PFSK-1 (cell line): ENCODE results near the gene NDUFB6.

ENCODE experiments used
- FOXP2 ChIP-seq: optimal IDR thresholded peaks from 2 replicates; pipeline ENCODE3; 2011; ENCODE audit warnings: borderline replicate concordance, control low read depth, inconsistent platforms; ENCODE audit not compliant: insufficient read depth; ENCODE audit errors: extremely low read length, extremely low read depth
- POLR2AphosphoS5 ChIP-seq: IDR thresholded peaks from 2 replicates; pipeline ENCODE4 v1.6.1; 2012; ENCODE audit warnings: low read depth, mild to moderate bottlenecking, control low read depth, low read length, moderate library complexity
- SIN3A ChIP-seq: IDR thresholded peaks from 2 replicates; pipeline ENCODE4 v1.6.1; 2012; ENCODE audit warnings: mild to moderate bottlenecking, low read length, moderate library complexity, borderline replicate concordance; ENCODE audit not compliant: insufficient read depth
- TAF1 ChIP-seq: IDR thresholded peaks from 2 replicates; pipeline ENCODE4 v1.6.1; 2012; ENCODE audit warnings: low read length, control low read depth, borderline replicate concordance; ENCODE audit not compliant: insufficient read depth
- TF ChIP-seq, protein P1 (sequence below), 2 experiments: IDR thresholded peaks; 2 replicates each; pipeline versions ENCODE4 v1.6.1 to v1.8.0; 2011 to 2012; ENCODE audit warnings: low read depth in 2 of 2, low read length in 2 of 2, control low read depth in 1 of 2, inconsistent platforms in 1 of 2, mild to moderate bottlenecking in 1 of 2, moderate library complexity in 1 of 2; ENCODE audit not compliant: insufficient read depth in 1 of 2

NDUFB6 gene

DNA sequence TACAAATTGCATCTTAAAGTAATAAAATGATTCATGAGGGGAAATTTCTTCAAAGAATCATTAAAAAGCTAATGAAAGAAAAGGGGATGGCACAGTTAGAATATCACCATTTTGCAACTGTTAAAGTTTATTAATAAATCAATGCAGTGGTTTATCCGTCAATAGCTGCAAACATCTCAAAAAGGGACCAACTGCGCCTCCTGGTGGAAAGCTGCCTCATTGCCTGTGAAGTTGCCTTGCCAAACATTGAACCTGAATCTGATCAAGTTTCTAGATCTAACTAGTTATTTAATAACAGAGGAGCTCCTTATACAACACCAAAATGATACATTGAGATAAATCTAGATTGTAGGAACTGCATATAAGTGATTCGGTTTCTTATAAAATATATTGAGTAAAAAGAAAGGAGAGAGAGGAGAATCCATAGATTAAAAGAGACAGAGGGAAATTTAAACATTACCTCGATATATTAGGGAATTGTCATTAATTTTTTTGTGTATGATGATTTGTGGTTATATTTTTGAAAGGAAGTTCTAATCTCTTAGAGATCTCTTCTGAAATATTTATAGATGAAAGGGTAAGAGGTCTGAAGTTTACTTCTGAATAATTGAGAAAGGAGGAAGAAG is 6.9 kb upstream of the NDUFB6 start:
- no peak for TF ChIP-seq POLR2AphosphoS5
- TF ChIP-seq, protein P1, sequence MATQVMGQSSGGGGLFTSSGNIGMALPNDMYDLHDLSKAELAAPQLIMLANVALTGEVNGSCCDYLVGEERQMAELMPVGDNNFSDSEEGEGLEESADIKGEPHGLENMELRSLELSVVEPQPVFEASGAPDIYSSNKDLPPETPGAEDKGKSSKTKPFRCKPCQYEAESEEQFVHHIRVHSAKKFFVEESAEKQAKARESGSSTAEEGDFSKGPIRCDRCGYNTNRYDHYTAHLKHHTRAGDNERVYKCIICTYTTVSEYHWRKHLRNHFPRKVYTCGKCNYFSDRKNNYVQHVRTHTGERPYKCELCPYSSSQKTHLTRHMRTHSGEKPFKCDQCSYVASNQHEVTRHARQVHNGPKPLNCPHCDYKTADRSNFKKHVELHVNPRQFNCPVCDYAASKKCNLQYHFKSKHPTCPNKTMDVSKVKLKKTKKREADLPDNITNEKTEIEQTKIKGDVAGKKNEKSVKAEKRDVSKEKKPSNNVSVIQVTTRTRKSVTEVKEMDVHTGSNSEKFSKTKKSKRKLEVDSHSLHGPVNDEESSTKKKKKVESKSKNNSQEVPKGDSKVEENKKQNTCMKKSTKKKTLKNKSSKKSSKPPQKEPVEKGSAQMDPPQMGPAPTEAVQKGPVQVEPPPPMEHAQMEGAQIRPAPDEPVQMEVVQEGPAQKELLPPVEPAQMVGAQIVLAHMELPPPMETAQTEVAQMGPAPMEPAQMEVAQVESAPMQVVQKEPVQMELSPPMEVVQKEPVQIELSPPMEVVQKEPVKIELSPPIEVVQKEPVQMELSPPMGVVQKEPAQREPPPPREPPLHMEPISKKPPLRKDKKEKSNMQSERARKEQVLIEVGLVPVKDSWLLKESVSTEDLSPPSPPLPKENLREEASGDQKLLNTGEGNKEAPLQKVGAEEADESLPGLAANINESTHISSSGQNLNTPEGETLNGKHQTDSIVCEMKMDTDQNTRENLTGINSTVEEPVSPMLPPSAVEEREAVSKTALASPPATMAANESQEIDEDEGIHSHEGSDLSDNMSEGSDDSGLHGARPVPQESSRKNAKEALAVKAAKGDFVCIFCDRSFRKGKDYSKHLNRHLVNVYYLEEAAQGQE (IDR thresholded peaks at IDR 0.05; ENCODE audit: insufficient read depth in 1 of 2, low read depth in 2 of 2, low read length in 2 of 2): no peak
- TF ChIP-seq SIN3A: no peak
- TF ChIP-seq TAF1: no peak
- TF ChIP-seq FOXP2: no peak

DNA sequence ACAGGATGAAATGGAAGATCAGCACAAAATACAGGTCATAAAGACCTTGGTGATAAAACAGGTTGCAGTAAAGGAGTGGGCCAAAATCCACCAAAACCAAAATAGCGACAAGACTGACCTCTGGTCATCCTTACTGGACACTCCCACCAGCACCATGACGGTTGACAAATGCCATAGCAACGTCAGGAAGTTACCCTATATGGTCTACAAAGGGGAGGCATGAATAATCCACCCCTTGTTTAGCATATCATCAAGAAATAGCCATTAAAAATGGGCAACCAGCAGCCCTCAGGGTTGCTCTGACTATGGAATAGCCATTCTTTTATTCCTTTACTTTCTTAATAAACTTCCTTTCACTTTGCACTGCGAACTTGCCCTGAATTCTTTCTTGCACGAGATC is 6.0 kb upstream of the NDUFB6 start:
- no peak for TF ChIP-seq TAF1
- TF ChIP-seq, protein P1 (IDR thresholded peaks at IDR 0.05; ENCODE audit: insufficient read depth in 1 of 2, low read depth in 2 of 2, low read length in 2 of 2): no peak
- TF ChIP-seq SIN3A: no peak
- TF ChIP-seq FOXP2: no peak
- TF ChIP-seq POLR2AphosphoS5: no peak

DNA sequence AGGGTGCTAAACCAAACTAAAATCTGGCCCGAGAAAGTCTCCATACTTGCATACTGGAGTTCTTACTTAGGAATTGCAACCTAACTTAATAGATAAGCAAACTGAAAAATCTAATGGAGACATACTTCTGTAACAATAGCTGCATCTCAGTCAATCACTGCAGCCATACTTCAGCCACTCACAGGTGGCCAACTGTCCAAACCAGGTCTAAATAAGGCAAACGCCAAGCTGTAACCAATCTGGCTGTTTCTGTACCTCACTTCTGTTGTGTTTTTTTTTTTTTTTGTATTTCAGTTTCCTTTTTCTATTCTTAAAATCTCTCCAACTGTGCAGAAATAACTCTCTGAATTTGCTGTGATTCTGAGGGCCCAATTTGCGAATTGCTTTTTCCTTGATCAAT is 4.4 kb upstream of the NDUFB6 start:
- no peak for TF ChIP-seq POLR2AphosphoS5
- no peak for TF ChIP-seq FOXP2
- no peak for TF ChIP-seq SIN3A
- TF ChIP-seq, protein P1 (IDR thresholded peaks at IDR 0.05; ENCODE audit: insufficient read depth in 1 of 2, low read depth in 2 of 2, low read length in 2 of 2): no peak
- no peak for TF ChIP-seq TAF1

DNA sequence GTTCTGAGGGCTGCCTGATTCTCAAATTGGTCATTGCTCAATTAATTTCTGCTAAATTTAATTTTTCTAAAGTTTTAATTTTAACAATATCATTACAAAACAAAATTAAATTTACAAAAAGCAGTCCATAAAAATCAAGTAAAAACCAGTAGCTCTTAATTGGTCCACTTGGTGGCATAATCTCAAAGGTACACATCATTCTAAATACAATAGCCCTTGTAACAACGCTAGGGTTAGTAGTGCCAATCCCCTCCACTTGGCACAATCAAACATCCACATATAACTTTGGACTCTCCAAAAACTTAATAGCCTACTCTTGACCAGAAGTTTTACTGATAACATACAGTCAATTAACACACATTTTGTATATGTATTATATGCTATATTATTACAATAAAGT is 1.9 kb upstream of the NDUFB6 start:
- TF ChIP-seq, protein P1 (IDR thresholded peaks at IDR 0.05; ENCODE audit: insufficient read depth in 1 of 2, low read depth in 2 of 2, low read length in 2 of 2): no peak
- TF ChIP-seq FOXP2: no peak
- no peak for TF ChIP-seq TAF1
- no peak for TF ChIP-seq POLR2AphosphoS5
- no peak for TF ChIP-seq SIN3A

DNA sequence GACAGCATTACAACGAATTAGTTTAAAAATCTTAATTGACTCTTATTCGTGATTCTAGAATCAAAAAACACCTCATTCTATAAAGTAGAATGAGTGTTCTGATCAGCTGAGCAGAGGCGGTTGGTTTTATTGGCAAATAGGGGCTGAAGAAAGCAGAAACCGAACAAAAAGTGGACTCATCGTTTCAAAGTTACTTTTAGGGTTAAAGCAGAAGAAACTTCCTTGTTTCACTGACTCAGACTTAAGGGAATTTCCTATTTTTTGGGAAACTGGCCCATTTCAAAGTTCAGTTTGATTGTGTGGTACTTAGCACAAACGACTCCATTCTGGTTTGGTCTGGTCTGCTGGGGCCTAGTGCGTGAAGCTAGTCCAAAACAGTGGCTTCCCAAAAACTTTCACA is 862 bp upstream of the NDUFB6 start:
- TF ChIP-seq, protein P1 (IDR thresholded peaks at IDR 0.05; ENCODE audit: insufficient read depth in 1 of 2, low read depth in 2 of 2, low read length in 2 of 2): no peak
- TF ChIP-seq SIN3A (no peak), FOXP2 (no peak), TAF1 (no peak), POLR2AphosphoS5 (no peak)
